HEK293 (cell line): ENCODE data around the gene KRTAP5-1.

ENCODE experiments used
- CTCF ChIA-PET: fragments of 350-600 bp; formaldehyde crosslinking; extraction: SDS; loops from one replicate; lab custom pipeline; 2021; ENCODE audit warnings: antibody characterized with exemption; lab: Yijun Ruan, JAX
- POLR2A ChIA-PET: fragments of 300-600 bp; formaldehyde crosslinking; extraction: SDS; loops from one replicate; lab custom pipeline; 2020; ENCODE audit warnings: antibody characterized with exemption, inconsistent platforms; lab: Yijun Ruan, JAX
- H3K27ac ChIP-seq: fragments of 200-500 bp; sonication (Bioruptor generic); 2 replicates; pipeline ENCODE4 v1.5.1; 2014; ENCODE audit warnings: low read depth, low read length, control low read depth, inconsistent platforms; ENCODE audit errors: extremely low read depth
- H3K36me3 ChIP-seq, 2 experiments: fragments of 200-500 bp in 1 of 2; sonication (Bioruptor generic) in 1 of 2; 1 replicate in 1 of 2; 2 replicates in 1 of 2; pipeline ENCODE4 v1.5.1; 2014 to 2017; ENCODE audit warnings: inconsistent platforms in 2 of 2, low read length in 2 of 2; ENCODE audit not compliant: control insufficient read depth in 2 of 2, insufficient read depth in 1 of 2
- H3K4me1 ChIP-seq: fragments of 200-500 bp; sonication (Bioruptor generic); 2 replicates; pipeline ENCODE4 v1.5.1; 2014; ENCODE audit warnings: mild to moderate bottlenecking, low read length, inconsistent platforms; ENCODE audit not compliant: control insufficient read depth, insufficient read depth
- H3K4me3 ChIP-seq: 2 replicates; pipeline ENCODE4 v1.5.1; 2011; ENCODE audit warnings: low read depth, mild to moderate bottlenecking, control low read depth, low read length, moderate library complexity
- H3K9me3 ChIP-seq: fragments of 200-500 bp; sonication (Bioruptor generic); 2 replicates; pipeline ENCODE4 v1.5.1; 2014; ENCODE audit warnings: low read depth, low read length, inconsistent platforms; ENCODE audit not compliant: control insufficient read depth, insufficient read depth
- HOXD13 ChIP-seq: sonication (generic); formaldehyde crosslinking; IDR thresholded peaks from 2 replicates; pipeline ENCODE4 v1.8.0; 2022; ENCODE audit warnings: missing genetic modification reagents, borderline replicate concordance
- SALL2 ChIP-seq: fragments of 450-650 bp; formaldehyde crosslinking; IDR thresholded peaks from 2 replicates; pipeline ENCODE4 v1.5.0; 2017; ENCODE audit warnings: missing biosample characterization, mild to moderate bottlenecking, missing genetic modification characterization, borderline replicate concordance
- SCRT2 ChIP-seq: fragments of 450-650 bp; formaldehyde crosslinking; IDR thresholded peaks from 2 replicates; pipeline ENCODE4 v1.5.1; 2016; ENCODE audit warnings: missing biosample characterization, missing genetic modification characterization
- ZNF211 ChIP-seq: fragments of 450-650 bp; formaldehyde crosslinking; IDR thresholded peaks from 2 replicates; pipeline ENCODE4 v1.5.1; 2016; ENCODE audit warnings: low read depth, missing biosample characterization, missing genetic modification characterization
- ZNF221 ChIP-seq: fragments of 450-650 bp; formaldehyde crosslinking; IDR thresholded peaks from 2 replicates; pipeline ENCODE4 v1.5.1; 2017; ENCODE audit warnings: missing biosample characterization, missing genetic modification characterization, borderline replicate concordance
- ZNF354C ChIP-seq: fragments of 450-650 bp; formaldehyde crosslinking; IDR thresholded peaks from 2 replicates; pipeline ENCODE4 v1.5.1; 2016; ENCODE audit warnings: missing biosample characterization, missing genetic modification characterization, low read depth, borderline replicate concordance
- ZNF48 ChIP-seq: fragments of 450-650 bp; formaldehyde crosslinking; IDR thresholded peaks from 2 replicates; pipeline ENCODE4 v1.5.1; 2016; ENCODE audit warnings: missing biosample characterization, missing genetic modification characterization
- ZNF585B ChIP-seq: fragments of 450-650 bp; formaldehyde crosslinking; IDR thresholded peaks from 2 replicates; pipeline ENCODE4 v1.5.1; 2016; ENCODE audit warnings: missing biosample characterization, missing genetic modification characterization
- ZSCAN23 ChIP-seq: fragments of 450-650 bp; formaldehyde crosslinking; IDR thresholded peaks from 2 replicates; pipeline ENCODE4 v1.5.1; 2016; ENCODE audit warnings: missing biosample characterization, missing genetic modification characterization
- TF ChIP-seq, protein P1 (sequence below): fragments of 450-650 bp; formaldehyde crosslinking; IDR thresholded peaks from 2 replicates; pipeline ENCODE4; 2016; ENCODE audit warnings: missing biosample characterization, missing genetic modification characterization
- TF ChIP-seq, protein P2 (sequence below): fragments of 450-650 bp; formaldehyde crosslinking; conservative IDR thresholded peaks from 2 replicates; pipeline ENCODE4 v1.5.1; 2016; ENCODE audit warnings: low read depth, missing biosample characterization, missing genetic modification characterization
- TF ChIP-seq, protein P3 (sequence below): fragments of 450-650 bp; formaldehyde crosslinking; IDR thresholded peaks from 2 replicates; pipeline ENCODE4 v1.5.1; 2016; ENCODE audit warnings: missing biosample characterization, missing genetic modification characterization
- TF ChIP-seq, protein P4 (sequence below): fragments of 450-650 bp; IDR thresholded peaks from 2 replicates; pipeline ENCODE4 v1.5.1; 2018; ENCODE audit warnings: missing biosample characterization, missing genetic modification characterization
- TF ChIP-seq, protein P5 (sequence below): fragments of 450-650 bp; formaldehyde crosslinking; IDR thresholded peaks from 2 replicates; pipeline ENCODE4 v1.5.1; 2017; ENCODE audit warnings: missing biosample characterization, missing genetic modification characterization

Gene KRTAP5-1

DNA sequence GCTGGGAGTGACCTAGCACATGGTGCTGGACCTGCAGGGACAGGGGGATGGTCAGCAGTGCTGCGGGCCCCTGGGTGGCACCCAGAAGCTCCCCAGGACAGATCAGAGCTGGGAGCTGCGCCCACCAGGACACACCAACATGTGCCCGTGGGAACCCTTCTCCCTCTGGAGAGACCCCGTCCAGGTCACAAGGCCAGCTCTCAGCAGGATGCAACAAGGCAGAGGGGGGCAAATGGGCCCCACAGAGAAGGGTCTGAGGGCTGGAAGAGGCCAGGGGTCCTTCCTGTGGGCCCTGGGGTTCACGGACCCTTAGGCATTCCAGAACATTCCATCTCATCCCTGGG, 19.2 kb downstream of the KRTAP5-1 start:
- TF ChIP-seq, protein P1, sequence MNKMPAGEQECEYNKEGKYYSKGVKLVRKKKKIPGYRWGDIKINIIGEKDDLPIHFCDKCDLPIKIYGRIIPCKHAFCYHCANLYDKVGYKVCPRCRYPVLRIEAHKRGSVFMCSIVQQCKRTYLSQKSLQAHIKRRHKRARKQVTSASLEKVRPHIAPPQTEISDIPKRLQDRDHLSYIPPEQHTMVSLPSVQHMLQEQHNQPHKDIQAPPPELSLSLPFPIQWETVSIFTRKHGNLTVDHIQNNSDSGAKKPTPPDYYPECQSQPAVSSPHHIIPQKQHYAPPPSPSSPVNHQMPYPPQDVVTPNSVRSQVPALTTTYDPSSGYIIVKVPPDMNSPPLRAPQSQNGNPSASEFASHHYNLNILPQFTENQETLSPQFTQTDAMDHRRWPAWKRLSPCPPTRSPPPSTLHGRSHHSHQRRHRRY (tag by site-specific recombination): no peak
- TF ChIP-seq, protein P2, sequence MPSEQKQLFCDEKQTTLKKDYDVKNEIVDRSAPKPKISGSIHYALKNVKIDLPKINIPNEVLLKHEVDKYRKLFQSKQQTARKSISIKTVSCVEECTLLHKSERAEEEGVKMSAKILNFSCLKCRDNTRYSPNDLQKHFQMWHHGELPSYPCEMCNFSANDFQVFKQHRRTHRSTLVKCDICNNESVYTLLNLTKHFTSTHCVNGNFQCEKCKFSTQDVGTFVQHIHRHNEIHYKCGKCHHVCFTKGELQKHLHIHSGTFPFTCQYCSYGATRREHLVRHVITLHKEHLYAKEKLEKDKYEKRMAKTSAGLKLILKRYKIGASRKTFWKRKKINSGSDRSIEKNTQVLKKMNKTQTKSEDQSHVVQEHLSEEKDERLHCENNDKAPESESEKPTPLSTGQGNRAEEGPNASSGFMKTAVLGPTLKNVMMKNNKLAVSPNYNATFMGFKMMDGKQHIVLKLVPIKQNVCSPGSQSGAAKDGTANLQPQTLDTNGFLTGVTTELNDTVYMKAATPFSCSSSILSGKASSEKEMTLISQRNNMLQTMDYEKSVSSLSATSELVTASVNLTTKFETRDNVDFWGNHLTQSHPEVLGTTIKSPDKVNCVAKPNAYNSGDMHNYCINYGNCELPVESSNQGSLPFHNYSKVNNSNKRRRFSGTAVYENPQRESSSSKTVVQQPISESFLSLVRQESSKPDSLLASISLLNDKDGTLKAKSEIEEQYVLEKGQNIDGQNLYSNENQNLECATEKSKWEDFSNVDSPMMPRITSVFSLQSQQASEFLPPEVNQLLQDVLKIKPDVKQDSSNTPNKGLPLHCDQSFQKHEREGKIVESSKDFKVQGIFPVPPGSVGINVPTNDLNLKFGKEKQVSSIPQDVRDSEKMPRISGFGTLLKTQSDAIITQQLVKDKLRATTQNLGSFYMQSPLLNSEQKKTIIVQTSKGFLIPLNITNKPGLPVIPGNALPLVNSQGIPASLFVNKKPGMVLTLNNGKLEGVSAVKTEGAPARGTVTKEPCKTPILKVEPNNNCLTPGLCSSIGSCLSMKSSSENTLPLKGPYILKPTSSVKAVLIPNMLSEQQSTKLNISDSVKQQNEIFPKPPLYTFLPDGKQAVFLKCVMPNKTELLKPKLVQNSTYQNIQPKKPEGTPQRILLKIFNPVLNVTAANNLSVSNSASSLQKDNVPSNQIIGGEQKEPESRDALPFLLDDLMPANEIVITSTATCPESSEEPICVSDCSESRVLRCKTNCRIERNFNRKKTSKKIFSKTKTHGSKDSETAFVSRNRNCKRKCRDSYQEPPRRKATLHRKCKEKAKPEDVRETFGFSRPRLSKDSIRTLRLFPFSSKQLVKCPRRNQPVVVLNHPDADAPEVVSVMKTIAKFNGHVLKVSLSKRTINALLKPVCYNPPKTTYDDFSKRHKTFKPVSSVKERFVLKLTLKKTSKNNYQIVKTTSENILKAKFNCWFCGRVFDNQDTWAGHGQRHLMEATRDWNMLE (tag by site-specific recombination): no peak
- TF ChIP-seq ZNF211 (tag by site-specific recombination): no peak
- TF ChIP-seq, protein P3, sequence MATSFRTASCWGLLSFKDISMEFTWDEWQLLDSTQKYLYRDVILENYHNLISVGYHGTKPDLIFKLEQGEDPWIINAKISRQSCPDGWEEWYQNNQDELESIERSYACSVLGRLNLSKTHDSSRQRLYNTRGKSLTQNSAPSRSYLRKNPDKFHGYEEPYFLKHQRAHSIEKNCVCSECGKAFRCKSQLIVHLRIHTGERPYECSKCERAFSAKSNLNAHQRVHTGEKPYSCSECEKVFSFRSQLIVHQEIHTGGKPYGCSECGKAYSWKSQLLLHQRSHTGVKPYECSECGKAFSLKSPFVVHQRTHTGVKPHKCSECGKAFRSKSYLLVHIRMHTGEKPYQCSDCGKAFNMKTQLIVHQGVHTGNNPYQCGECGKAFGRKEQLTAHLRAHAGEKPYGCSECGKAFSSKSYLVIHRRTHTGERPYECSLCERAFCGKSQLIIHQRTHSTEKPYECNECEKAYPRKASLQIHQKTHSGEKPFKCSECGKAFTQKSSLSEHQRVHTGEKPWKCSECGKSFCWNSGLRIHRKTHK (tag by site-specific recombination): no peak
- no peak for TF ChIP-seq SCRT2 (tag by site-specific recombination)
- no peak for TF ChIP-seq ZNF585B (tag by site-specific recombination)
- TF ChIP-seq HOXD13: no peak
- TF ChIP-seq, protein P4, sequence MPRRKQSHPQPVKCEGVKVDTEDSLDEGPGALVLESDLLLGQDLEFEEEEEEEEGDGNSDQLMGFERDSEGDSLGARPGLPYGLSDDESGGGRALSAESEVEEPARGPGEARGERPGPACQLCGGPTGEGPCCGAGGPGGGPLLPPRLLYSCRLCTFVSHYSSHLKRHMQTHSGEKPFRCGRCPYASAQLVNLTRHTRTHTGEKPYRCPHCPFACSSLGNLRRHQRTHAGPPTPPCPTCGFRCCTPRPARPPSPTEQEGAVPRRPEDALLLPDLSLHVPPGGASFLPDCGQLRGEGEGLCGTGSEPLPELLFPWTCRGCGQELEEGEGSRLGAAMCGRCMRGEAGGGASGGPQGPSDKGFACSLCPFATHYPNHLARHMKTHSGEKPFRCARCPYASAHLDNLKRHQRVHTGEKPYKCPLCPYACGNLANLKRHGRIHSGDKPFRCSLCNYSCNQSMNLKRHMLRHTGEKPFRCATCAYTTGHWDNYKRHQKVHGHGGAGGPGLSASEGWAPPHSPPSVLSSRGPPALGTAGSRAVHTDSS (tag by site-specific recombination): no peak
- no peak for TF ChIP-seq SALL2 (tag by site-specific recombination)
- no peak for TF ChIP-seq ZNF48 (tag by site-specific recombination)
- no peak for TF ChIP-seq ZNF354C (tag by site-specific recombination)
- no peak for TF ChIP-seq ZSCAN23 (tag by site-specific recombination)
- TF ChIP-seq, protein P5, sequence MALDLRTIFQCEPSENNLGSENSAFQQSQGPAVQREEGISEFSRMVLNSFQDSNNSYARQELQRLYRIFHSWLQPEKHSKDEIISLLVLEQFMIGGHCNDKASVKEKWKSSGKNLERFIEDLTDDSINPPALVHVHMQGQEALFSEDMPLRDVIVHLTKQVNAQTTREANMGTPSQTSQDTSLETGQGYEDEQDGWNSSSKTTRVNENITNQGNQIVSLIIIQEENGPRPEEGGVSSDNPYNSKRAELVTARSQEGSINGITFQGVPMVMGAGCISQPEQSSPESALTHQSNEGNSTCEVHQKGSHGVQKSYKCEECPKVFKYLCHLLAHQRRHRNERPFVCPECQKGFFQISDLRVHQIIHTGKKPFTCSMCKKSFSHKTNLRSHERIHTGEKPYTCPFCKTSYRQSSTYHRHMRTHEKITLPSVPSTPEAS (tag by site-specific recombination): no peak
- TF ChIP-seq ZNF221 (tag by site-specific recombination): no peak
- ChIA-PET CTCF (interaction anchor here (0.7 to 1.3 kb wide), 4 partner anchors 9 to 30 kb away, joined by 3 to 5 read pairs (median 4); no protein-coding TSS in a partner anchor), POLR2A (no interaction called here)
- H3K4me1 ChIP-seq: no peaks in the 10 kb centered on the region
- H3K9me3 ChIP-seq: no peaks in the 10 kb centered on the region
- H3K36me3 ChIP-seq: peaks cover 0 to 39% of the 10 kb centered on the region in 2 experiments; a peak in 1 of 3 replicates
- no peak overlapping the region for H3K4me3 ChIP-seq
- no peak overlapping the region for H3K27ac ChIP-seq
